Measurements from ENCODE around the gene ZFX.
"Not testable (repeated sequence)": the region's sequence is repeated elsewhere in the genome, so short reads cannot be mapped to it uniquely, and the experiment has no call there.

ZFX gene

DNA sequence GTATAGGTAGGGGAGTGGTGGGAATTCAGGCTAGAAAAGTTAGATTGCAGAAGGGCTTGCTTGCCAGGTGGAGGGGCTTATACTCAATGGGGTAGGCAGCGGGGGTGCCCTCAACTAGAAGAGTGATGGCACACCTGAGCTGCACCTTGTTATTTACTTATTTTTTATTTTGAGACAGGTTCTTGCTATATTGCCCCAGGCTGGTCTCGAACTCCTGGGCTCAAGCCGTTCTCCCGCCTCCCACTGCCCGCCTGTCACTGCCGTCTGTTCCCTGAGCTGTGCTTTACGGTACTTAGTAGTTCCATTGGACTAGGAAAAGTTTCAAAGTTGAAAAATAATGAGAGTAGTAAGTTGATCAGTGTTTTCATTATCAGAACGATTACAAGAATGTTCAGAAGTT is 2.0 kb downstream of the ZFX start:
- DNase-seq (ENCODE audit: low spot score) = no peak

DNA sequence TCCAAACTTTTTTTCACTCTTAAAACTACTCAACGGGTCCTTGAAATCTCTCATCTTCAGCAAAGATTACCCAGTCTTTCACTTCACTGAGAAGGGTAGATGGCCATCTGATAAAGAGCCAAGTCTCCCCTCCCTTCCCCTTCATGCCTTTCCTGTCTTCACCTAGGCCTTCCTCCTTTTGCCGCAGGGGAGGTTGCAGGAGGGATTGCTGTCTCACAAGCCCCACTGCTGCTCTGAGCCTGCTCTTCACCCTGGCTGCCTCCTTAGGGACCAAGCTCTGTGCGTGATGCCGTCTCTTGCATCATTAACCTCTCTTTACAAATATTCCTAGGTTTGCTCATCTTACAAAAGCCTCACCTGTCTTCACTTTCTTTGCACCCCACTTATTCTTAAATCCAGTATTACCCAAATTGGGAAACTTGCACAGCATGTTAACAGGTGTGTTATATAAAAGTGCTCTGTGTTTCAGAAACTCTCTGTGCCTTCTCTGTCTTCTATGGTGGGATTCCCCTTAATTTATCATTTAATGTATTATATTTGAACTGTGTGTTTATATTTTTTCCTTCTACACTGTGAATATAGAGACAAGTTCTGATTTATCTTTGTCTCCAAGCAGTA is 3.8 kb downstream of the ZFX start:
- no peak for DNase-seq (ENCODE audit: low spot score)

DNA sequence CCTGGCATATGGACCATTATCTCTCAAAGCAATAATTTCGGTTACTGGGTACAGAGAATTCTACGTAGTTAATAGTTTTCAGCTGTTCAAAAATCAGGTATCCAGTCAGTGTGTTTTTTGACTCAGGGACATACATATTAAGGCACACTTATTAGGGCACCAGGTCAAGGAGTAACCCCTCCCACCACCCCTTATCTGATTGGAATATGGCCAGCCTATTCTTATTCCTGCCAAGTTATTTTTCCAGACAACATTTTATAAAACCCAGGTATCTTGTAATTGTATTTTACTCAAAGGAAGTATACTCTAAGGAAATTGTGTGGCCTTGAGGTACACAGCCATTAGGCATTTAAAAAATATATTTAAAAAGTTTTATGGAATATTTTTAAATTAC is 4.3 kb downstream of the ZFX start:
- no peak for DNase-seq (ENCODE audit: low spot score)

DNA sequence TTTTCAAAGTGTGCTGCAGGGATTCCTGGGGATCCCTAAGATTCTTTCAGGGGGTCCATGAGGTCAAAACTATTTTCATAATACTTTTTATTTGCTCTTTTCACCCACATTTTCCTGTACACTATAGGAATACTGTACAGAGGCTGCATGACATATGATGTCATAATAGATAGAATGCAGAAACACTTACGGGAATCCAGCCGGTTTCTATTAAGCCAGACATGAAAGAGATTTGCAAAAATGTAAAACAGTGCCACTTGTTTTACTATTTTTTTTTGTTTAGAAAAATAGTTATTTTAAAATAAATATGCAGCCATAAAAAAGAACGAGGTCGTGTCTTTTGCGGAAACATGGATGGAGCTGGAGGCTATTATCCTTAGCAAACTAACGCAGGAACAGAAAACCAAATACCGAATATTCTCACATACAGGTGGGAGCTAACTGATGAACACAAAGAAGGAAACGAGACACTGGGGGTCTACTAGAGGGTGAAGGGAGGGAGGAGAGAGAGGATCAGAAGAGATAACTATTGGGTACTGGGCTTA is 5.0 kb downstream of the ZFX start:
- no peak for DNase-seq (ENCODE audit: low spot score)

DNA sequence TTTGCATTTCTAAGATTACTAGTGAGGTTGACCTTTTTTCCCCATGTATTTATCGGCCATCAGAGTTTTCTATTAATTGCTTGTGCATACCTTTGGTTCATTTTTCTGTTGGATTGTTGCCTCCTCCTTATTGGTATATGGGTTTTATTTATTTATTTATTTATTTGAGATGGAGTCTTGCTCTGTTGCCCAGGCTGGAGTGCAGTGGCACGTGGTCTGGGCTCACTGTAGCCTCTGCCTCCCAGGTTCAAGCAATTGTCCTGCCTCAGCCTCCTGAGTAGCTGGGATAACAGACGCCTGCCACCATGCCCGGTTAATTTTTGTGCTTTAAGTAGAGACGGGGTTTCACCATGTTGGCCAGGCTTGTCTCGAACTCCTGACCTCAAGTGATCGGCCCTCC is 6.2 kb downstream of the ZFX start:
- not testable (repeated sequence) for DNase-seq (ENCODE audit: low spot score)

DNA sequence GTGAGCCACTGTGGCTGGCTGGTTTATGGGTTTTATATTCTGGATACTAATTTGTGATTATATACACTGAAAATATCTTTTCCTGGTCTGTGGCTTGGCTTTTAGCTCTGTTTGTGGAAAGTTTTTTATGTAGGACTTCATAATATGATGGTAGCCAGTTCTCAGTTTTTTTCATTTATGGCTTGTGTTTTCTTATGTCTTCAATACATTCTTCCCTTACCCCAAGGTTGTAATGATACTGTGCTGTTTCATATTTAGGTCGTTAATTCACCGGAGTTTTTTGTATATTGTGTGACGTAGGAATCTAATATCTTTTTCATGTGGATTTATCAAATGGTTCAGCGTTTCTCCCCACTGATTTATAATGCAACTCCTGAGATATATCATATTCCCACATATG is 6.6 kb downstream of the ZFX start:
- DNase-seq (ENCODE audit: low spot score) = no peak

DNA sequence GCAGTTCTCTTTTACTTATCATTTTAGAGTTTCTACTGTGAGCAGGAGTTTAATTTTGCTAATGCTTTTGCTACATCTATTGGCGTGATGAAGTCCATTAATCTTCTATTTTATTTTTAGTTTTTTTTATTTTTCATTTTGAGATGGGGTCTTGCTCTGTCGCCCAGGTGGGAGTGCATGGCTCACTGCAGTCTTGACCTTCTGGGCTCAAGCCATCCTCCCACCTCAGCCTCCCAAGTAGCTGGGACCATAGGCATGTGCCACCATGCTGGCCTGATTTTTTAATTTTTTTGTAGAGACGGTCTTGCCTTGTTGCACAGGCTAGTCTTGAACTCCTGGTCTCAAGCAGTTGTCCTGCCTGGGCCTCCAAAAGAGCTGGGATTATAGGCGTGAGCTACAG is 9.4 kb downstream of the ZFX start:
- DNase-seq (ENCODE audit: low spot score) = no peak

DNA sequence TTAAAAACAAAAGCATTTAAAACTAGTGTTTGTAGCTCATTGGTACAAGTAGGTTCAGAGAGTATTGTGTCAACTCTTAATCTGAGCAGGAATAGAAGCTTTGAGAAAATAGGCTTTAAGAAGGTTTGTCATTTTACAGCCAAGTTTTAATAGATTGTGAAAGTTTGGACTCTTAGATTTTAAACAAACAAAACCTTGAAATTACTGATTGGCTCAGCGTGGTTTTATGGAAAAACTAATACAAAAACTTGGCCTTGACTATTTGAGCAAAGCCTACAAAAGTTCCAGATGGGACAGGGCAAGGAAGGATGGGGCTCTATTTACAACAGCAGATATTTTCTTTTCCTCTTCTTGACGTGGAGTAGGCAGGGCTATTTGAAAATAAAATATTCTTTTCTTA is 16.5 kb downstream of the ZFX start:
- DNase-seq (ENCODE audit: low spot score) = no peak

DNA sequence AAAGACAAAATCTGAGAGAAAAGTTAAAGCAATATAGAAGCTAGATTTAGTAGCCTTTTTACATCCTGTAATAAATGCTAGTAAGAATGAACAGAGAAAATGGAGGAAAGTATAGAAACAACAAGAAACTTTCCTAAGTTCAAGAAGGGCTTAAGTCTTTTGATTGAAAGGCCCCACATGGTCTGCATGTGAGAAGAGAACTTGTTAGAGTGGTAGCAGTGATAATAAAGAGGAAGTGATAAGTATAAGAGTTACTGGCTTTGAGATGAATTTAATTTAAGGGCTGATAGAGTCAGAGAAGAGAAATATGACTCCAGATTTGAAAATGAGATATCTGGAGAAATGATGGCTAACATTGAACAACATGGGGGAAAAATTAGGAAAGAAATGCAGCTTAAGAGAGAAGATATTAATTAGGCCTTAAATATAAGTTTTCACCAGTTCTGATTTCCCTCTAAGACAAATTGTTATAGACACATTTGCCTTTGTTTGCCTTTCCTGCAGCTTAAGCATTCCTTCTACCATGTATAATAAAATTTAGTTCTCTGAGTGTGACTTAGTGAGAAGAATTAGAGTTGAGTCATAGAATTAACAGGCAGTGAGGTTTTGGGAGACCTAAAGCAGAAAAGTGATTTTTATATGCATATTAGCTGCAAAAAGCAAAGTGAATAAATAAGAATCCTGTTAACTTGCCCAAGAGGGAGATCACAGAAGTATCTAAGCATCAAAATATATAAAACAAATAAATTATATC is 18.4 kb downstream of the ZFX start:
- no peak for DNase-seq (ENCODE audit: low spot score)

DNA sequence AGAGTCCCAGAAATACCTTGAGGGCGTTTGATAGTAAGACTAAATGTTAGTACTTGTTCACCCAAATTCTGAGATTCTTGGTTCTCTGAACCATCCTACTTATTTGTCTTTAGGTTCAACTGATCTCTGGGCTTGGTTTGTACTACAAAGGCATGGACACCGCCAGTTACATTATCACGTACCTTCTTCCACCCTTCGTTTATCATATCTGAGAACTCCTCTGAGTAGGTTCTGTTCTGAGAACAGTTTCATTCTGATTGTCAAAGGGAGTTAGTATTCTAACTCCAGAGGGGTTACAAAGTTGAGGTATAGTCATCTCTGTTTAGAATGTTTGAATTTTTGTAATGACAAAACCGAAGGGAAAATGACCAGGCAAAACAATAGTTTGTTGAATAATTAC is 19.3 kb downstream of the ZFX start:
- DNase-seq (ENCODE audit: low spot score) = no peak

DNA sequence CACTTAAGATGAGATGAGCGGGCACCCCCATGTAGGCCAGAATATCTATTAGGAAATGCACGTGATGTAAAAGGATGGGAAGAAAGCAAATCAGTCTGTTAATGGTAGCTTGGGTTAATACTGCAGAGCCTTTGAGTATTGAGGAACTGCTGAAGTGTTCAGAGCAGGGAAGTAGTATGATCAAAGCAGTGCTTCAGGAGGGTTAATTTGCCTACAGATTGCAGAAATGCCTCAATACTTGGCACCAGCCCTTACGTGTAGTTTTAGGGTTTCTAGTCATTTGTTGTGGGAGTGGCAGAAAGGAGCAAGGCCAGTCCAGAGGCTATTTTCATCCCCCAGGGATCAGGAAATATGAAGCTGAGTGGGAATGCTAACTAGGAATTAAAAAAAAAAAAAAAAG is 19.7 kb downstream of the ZFX start:
- DNase-seq (ENCODE audit: low spot score) = no peak

DNA sequence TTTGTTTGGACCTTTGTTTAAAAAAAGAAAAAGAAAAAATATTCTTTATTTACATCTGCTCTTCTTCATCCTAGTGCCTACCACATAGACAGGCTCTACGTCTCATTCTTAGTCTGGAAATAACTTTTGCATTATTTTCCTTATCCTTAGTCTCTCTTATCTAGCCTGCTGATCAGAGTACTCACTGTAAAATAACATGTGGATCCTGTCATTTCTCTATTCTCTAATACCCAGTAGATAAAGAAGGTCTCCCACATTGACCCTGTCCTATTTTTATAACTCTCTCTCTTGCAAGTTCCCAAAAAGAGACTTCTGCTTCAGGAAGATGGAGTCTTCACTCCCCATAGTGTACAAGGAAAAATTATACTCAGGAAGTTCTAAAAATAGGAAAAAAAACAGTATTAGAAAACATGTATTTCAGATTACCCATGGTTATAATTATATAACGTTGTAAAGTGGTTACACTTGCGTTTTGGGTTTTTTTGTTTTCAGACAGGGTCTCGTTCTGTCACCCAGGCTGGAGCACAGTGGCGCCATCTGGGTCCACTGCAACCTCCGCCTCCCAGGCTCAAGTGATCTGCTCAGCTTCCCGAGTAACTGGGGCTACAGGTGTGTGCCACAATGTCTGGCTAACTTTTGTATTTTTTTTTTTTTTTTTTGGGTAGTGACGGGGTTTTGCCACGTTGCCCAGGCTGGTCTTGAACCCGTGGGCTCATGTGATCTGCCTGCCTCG is 23.8 kb downstream of the ZFX start:
- DNase-seq (ENCODE audit: low spot score) = peak; percentile 35

DNA sequence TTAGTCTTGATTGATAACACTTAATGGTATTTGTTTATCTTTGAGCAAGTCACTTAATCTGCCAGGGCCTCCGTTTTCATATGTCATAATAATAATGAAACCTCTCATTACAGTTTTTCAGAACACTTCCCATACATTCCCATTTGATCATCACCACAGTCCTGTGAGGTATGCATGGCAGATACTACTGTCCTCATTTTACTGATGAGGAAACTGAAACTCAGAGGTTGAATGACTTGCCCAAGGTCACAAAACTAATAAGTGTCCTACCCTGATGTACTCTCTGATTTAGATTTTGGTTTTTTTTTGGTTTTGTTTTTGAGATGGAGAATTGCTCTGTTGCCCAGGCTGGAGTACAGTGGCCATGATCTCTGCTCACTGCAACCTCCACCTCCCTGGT is 25.7 kb downstream of the ZFX start:
- no peak for DNase-seq (ENCODE audit: low spot score)

DNA sequence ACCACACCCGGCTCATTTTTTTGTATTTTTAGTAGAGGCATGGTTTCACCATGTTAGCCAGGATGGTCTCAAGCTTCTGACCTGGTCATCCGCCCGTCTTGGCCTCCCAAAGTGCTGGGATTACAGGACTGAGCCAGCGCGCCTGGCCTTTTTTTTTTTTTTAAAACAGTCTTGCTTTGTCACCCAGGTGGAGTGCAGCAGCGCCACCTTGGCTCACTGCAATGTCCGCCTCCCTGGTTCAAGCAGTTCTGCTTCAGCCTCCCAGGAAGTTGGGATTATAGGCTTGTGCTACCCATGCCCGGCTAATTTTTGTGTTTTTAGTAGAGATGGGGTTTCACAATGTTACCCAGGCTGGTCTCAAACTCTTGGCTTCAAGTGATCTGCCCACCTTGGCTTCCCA is 28.9 kb downstream of the ZFX start:
- no peak for DNase-seq (ENCODE audit: low spot score)

DNA sequence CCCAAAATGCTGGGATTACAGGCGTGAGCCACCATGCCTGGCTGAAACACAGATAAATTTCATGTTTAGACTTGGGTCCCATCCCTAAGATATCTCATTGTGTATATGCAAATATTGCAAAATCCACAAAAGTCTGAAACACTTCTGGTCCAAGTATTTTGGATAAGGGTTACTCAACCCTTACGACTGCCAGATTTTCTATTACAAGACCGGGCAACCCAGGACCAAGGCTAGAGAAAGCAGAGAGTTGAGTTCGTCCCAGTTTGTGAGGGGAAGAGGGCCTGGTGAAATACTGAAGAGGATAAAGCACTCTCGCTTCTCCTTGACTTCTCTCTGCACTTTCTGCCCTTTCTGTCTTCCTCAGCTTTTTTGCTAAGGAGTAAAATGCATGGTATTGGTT is 34.5 kb downstream of the ZFX start:
- no peak for DNase-seq (ENCODE audit: low spot score)

DNA sequence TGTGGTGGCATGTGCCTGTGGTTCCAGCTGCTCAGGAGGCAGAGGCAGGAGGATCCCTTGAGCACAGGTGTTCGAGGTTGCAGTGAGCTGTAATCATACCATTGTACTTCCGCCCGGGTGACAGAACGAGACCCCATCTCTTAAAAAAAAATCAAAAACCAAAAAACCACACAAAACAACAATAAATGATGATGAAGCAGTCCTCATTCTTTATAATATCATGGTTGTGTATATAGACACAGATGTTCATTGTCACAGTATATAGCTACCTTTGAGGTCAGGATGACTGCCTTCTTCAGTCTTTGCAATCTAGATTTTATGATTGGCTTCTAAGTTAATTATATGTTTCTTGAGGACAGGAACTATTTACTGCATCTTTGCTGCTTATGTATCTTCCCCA is 37.0 kb downstream of the ZFX start:
- no peak for DNase-seq (ENCODE audit: low spot score)

DNA sequence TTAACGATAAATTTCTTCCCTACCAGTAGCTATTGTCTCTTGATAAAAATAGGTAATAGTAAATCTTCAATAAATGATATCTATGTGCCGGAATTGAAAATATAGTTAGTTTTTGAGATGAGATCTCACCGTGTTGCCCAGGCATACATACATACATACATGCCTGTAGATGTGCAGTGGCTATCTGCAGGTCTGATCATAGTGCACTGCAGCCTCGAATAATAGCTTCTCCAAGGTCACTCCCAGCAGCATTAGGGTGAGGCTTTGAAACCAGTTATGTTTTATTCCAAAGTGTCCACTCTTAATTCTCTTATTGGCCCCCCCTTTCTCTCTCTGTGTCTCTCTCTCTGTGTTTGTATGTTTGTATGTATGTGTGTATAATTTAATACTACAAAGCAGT is 37.5 kb downstream of the ZFX start:
- no peak for DNase-seq (ENCODE audit: low spot score)

DNA sequence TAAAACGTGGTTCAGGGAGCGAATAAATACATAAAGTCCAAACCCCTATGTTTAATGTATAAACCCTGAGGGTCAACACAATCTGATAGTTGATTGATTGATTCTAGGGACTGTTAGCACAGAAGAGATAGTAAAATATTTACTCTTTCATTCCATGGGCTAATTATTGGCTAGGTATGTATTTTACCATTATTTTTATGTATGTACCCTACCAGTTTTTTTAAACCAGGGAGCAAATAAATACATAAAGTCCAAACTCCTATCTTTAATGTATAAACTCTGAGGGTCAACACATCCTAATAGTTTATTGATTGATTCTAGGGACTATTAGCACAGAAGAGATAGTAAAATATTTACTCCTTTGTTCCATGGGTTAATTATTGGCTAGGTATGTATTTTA is 40.0 kb downstream of the ZFX start:
- DNase-seq (ENCODE audit: low spot score) = no peak

DNA sequence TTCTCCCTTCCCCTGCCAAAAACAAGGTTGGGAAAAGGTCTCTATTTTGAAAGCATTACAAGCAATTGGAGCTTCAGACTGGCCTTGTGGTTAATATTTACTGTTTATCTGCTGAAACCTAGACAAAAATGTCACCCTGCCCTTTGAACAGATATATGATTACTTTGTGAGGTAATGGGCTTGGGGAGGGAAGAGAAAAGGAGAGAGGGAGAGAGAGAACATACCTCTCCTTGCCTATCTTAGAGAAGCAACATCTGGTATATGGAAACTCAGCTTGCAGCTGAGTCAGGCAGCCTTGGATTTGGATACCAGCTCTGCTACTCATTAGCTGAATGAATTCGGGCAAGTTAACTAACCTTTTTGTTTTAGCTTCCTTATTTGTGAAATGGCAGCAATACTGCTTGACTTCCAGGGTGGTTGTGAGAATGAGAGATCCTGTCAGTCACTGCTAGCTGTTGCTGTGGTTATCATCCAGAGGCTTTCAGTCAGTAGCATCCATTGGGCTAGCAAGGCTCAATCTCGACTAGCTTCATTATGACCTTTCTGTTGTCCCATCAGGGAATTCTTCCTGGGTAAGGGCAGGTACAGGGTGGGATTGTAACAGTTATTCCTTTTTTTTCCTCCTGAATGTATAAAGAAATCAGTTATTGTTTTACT is 41.1 kb downstream of the ZFX start:
- no peak for DNase-seq (ENCODE audit: low spot score)

DNA sequence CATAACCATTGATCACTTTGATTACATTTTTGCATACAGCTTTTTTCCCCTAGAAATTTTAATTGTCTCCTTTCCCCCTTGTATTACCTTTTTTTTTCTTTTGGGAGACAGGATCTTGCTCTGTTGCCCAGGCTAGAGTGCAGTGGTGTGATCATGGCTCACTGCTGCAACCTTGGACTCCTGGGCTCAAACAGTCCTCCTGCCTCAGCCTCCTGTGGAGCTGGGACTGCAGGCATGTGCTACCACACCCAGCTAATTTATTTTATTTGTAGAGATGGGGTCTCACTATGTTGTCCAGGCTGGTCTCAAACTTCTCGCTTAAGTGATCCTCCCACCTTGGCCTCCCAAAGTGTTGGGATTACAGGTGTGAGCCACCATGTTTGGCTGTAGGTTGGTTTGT is 47.0 kb downstream of the ZFX start:
- no peak for DNase-seq (ENCODE audit: low spot score)

DNA sequence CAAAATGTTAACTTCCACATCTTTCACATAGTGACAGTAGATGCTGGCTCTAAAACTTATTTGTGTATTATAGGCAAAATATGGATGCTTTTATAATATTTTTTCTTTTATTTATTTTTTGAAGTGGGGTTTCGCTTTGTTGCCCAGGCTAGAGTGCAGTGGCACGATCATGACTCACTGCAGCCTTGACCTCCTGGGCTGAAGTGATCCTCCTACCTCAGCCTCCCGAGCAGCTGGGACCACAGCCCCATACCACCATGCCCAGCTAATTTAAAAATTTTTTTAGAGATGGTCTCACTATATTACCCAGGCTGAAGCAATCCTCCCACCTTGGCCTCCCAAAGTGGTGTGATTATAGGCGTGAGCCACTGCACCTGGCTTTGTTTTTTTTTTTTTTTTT is 48.6 kb downstream of the ZFX start:
- DNase-seq (ENCODE audit: low spot score) = no peak

DNA sequence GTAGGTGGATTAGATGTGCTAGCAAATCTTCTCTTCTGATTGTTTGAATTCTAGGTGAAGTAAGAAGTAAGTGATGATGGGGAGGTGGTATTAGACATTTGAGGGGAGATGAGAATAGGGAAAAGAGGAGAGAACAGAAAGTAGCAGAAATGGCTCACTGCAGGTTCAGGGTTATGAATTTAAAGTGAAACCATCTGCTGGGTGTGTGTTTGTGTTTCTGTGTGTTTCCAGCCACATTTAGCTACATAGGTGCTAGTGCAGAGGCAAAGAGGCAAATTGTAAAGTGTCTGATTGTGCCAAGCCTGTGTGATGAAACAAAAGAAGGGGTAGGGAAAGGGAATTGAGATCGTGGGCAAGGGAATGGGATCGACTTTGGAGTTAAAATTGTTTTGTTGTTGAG is 50.6 kb downstream of the ZFX start:
- DNase-seq (ENCODE audit: low spot score) = no peak

DNA sequence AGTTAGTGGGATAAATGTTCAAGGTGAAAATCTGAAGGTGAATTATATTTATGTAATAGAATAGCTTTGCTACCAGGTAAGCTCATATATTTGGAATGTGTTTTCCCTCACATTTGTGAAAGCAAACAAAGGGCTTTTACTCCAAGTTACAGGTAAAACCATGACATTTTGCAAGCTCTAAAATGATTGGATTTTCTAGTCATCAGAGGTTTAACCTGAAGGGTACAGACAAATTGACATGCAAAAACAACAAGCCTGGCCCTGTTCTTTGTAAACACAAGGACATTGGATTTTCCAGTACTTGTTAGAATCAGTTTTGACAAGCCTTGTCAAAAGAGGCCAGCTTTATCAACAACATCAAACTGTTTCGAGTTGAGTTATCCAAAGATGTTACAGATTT is 51.7 kb downstream of the ZFX start:
- no peak for DNase-seq (ENCODE audit: low spot score)

Measured in hepatic stellate cell (primary cell).